Measurements from ENCODE around the gene MRLN. TPM values are rescaled to one million over a fixed set of nuclear protein-coding genes. Genes with fewer than 3 reads are reported as not detected.

The MRLN gene
- polyA plus RNA-seq, 1 donor from 2014 or later, result not detected

DNA sequence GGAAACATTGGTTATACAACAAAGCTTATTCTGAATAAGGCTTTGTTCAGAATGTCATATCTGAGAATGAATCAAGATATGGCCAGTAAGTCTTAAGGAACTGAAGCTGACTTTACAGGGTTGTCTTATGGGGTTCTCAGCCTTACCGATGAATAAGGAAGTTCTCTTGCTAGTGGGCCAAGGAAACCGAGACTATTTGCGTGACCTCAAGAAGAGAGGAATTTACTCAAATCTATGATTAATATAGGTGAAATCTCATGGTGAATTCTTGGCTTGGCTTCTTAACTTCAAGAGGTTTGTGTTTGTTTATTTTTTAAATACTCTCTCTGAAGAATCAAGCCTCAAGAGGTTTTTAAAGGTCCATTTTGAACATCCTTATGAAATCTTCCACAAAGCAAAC is 4.7 kb upstream of the MRLN start:
- H3K27me3 ChIP-seq (ENCODE audit: insufficient read depth, low read depth, low read length), result no peaks in the 10 kb centered on the region
- H3K4me3 ChIP-seq (ENCODE audit: low read length), result no peak overlapping the region
- no peak overlapping the region for H3K4me2 ChIP-seq (ENCODE audit: low read length)
- H3K9ac ChIP-seq (ENCODE audit: low read length), result no peak overlapping the region
- H4K20me1 ChIP-seq (ENCODE audit: insufficient read depth), result no peaks in the 10 kb centered on the region
- H3K79me2 ChIP-seq (replicated peaks; ENCODE audit: insufficient read depth, low read length), result no peaks in the 10 kb centered on the region
- H2AFZ ChIP-seq (ENCODE audit: low read depth, low read length), result no peak overlapping the region
- no peak overlapping the region for H3K27ac ChIP-seq (ENCODE audit: low read length)
- no peaks in the 10 kb centered on the region for H3K9me2 ChIP-seq (ENCODE audit: insufficient read depth, low read length)
- no peaks in the 10 kb centered on the region for H3K36me3 ChIP-seq (ENCODE audit: insufficient read depth, low read length)
- TF ChIP-seq RAD21 (conservative IDR thresholded peaks at IDR 0.05) (no peak), MXI1 (conservative IDR thresholded peaks at IDR 0.05; ENCODE audit: poor library complexity, severe bottlenecking) (no peak), POLR2AphosphoS5 (IDR thresholded peaks at IDR 0.05) (no peak), CTCF (IDR thresholded peaks at IDR 0.05; ENCODE audit: poor library complexity, severe bottlenecking) (no peak), EZH2 (IDR thresholded peaks at IDR 0.05; ENCODE audit: borderline replicate concordance, insufficient read depth, low read length, poor library complexity, severe bottlenecking) (no peak), TAF1 (IDR thresholded peaks at IDR 0.05; ENCODE audit: low read depth) (no peak), SMC3 (conservative IDR thresholded peaks at IDR 0.05; ENCODE audit: poor library complexity) (no peak)
- H3K9me3 ChIP-seq (ENCODE audit: low read length), result no peaks in the 10 kb centered on the region
- no peaks in the 10 kb centered on the region for H3F3A ChIP-seq (ENCODE audit: insufficient read depth, low read length, poor library complexity, severe bottlenecking)

DNA sequence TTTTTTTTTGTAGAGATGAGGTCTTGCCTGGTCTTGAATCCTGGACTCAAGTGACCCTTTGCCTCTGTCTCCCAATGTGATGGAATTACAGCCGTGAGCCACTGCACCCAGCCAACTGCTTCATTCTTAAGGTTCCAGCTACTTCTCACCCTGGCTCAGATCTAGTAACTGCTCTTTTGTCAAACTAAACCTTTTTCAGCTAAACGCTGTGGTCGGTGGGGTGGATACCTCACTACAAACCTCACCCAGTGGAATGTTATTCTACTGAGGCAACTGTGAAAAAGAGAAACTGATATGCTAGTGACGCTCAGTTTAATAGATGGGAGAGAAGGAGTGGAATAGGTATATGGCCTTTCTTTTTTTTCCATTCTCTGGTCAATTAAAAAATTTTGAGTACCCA is 1.7 kb upstream of the MRLN start:
- Histone ChIP-seq H3F3A (ENCODE audit: insufficient read depth, low read length, poor library complexity, severe bottlenecking) (no peaks in the 10 kb centered on the region), H3K4me2 (ENCODE audit: low read length) (no peak overlapping the region), H3K27me3 (ENCODE audit: insufficient read depth, low read depth, low read length) (no peaks in the 10 kb centered on the region), H3K4me3 (ENCODE audit: low read length) (no peak overlapping the region), H3K36me3 (ENCODE audit: insufficient read depth, low read length) (no peaks in the 10 kb centered on the region), H3K27ac (ENCODE audit: low read length) (no peak overlapping the region), H3K9me3 (ENCODE audit: low read length) (no peaks in the 10 kb centered on the region), H3K9me2 (ENCODE audit: insufficient read depth, low read length) (no peaks in the 10 kb centered on the region), H2AFZ (ENCODE audit: low read depth, low read length) (no peak overlapping the region), H4K20me1 (ENCODE audit: insufficient read depth) (no peaks in the 10 kb centered on the region), H3K9ac (ENCODE audit: low read length) (no peak overlapping the region), H3K79me2 (replicated peaks; ENCODE audit: insufficient read depth, low read length) (no peaks in the 10 kb centered on the region)
- TF ChIP-seq POLR2AphosphoS5 (IDR thresholded peaks at IDR 0.05) (no peak), RAD21 (conservative IDR thresholded peaks at IDR 0.05) (no peak), EP300 (conservative IDR thresholded peaks at IDR 0.05; ENCODE audit: poor library complexity, severe bottlenecking) (no peak), EZH2 (IDR thresholded peaks at IDR 0.05; ENCODE audit: borderline replicate concordance, insufficient read depth, low read length, poor library complexity, severe bottlenecking) (no peak), MXI1 (conservative IDR thresholded peaks at IDR 0.05; ENCODE audit: poor library complexity, severe bottlenecking) (no peak), CTCF (IDR thresholded peaks at IDR 0.05; ENCODE audit: poor library complexity, severe bottlenecking) (no peak), SMC3 (conservative IDR thresholded peaks at IDR 0.05; ENCODE audit: poor library complexity) (no peak), TAF1 (IDR thresholded peaks at IDR 0.05; ENCODE audit: low read depth) (no peak)
- TF ChIP-seq, protein P1, sequence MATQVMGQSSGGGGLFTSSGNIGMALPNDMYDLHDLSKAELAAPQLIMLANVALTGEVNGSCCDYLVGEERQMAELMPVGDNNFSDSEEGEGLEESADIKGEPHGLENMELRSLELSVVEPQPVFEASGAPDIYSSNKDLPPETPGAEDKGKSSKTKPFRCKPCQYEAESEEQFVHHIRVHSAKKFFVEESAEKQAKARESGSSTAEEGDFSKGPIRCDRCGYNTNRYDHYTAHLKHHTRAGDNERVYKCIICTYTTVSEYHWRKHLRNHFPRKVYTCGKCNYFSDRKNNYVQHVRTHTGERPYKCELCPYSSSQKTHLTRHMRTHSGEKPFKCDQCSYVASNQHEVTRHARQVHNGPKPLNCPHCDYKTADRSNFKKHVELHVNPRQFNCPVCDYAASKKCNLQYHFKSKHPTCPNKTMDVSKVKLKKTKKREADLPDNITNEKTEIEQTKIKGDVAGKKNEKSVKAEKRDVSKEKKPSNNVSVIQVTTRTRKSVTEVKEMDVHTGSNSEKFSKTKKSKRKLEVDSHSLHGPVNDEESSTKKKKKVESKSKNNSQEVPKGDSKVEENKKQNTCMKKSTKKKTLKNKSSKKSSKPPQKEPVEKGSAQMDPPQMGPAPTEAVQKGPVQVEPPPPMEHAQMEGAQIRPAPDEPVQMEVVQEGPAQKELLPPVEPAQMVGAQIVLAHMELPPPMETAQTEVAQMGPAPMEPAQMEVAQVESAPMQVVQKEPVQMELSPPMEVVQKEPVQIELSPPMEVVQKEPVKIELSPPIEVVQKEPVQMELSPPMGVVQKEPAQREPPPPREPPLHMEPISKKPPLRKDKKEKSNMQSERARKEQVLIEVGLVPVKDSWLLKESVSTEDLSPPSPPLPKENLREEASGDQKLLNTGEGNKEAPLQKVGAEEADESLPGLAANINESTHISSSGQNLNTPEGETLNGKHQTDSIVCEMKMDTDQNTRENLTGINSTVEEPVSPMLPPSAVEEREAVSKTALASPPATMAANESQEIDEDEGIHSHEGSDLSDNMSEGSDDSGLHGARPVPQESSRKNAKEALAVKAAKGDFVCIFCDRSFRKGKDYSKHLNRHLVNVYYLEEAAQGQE (IDR thresholded peaks at IDR 0.05; ENCODE audit: borderline replicate concordance), result no peak

Measured in neural cell (in vitro differentiated cells).